Stimulated activated CD8-positive, alpha-beta memory T cell treated with anti-CD3 and anti-CD28 coated beads, Interleukin-15, amount 100 ng/mL, for 24 hours (primary cell): ENCODE measurements around the gene C1QA.

Experiments used
- DNase-seq: peaks from one replicate; pipeline ENCODE4 v3.0.0-alpha.2; 2020; ENCODE audit warnings: low read depth

Gene C1QA

GRCh38 chr1:22636353-22636752 is at the start of gene C1QA:
C1QA (plus strand) TSS chr1:22636628; CDS start chr1:22637617, 989 bp downstream.
- DNase-seq: no peak

- no peak for DNase-seq
Observed at GRCh38 chr1:22587247-22587646, 49.2 kb upstream of the C1QA start.

- DNase-seq: no peak
Observed at GRCh38 chr1:22588899-22589422, 47.5 kb upstream of the C1QA start.

- DNase-seq: no peak
Observed at GRCh38 chr1:22591576-22591975, 44.9 kb upstream of the C1QA start.

- no peak for DNase-seq
Observed at GRCh38 chr1:22592051-22592450, 44.4 kb upstream of the C1QA start.

- DNase-seq: no peak
Observed at GRCh38 chr1:22592919-22593790, 43.3 kb upstream of the C1QA start.

- DNase-seq: no peak
Observed at GRCh38 chr1:22594396-22594795, 42.0 kb upstream of the C1QA start.

- DNase-seq: no peak
Observed at GRCh38 chr1:22595108-22595507, 41.3 kb upstream of the C1QA start.

- no peak for DNase-seq
Observed at GRCh38 chr1:22597301-22597965, 39.0 kb upstream of the C1QA start.

- DNase-seq: no peak
Observed at GRCh38 chr1:22597996-22598395, 38.4 kb upstream of the C1QA start.

- no peak for DNase-seq
Observed at GRCh38 chr1:22598736-22599135, 37.7 kb upstream of the C1QA start.

GRCh38 chr1:22600071-22600816 is 36.2 kb upstream of the C1QA start:
- DNase-seq: no peak

- no peak for DNase-seq
Observed at GRCh38 chr1:22600817-22601605, 35.4 kb upstream of the C1QA start.

GRCh38 chr1:22601610-22602009 is 34.8 kb upstream of the C1QA start:
- DNase-seq: no peak

GRCh38 chr1:22602060-22602740 is 34.2 kb upstream of the C1QA start:
- no peak for DNase-seq

- DNase-seq: no peak
Observed at GRCh38 chr1:22606161-22606560, 30.3 kb upstream of the C1QA start.

GRCh38 chr1:22607154-22607553 is 29.3 kb upstream of the C1QA start:
- no peak for DNase-seq

- no peak for DNase-seq
Observed at GRCh38 chr1:22608361-22608760, 28.1 kb upstream of the C1QA start.

- DNase-seq: no peak
Observed at GRCh38 chr1:22609291-22609690, 27.1 kb upstream of the C1QA start.

GRCh38 chr1:22611530-22611947 is 24.9 kb upstream of the C1QA start:
- DNase-seq: no peak
